CD4-positive, alpha-beta T cell treated with Interleukin-6 for 4 hours (primary cell): ENCODE data around the gene ABLIM1.

ENCODE experiments used
- DNase-seq: peaks from one replicate; pipeline ENCODE4 v3.0.0-alpha.2; 2020; ENCODE audit warnings: mixed read lengths

ABLIM1 gene

DNA sequence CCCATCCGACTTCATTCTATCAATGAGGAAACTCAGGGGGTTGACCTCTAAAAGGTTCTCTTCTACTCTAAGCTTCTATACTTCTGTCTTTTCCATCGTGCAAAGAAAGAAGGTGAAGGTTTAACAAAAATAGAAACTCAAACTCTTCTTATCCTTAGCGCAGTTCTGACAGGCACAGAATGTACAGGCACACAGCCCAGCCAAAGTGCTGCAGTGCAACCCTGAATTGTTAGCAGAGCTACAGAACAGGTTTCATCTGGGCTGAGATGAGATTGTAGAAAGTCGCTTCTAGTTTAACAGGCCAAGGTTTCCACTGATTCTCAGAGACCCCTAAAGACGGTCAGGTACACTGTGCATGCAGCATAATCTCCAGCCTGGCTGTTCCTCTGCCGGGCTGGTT, 174.5 kb downstream of the ABLIM1 start:
- DNase-seq: no peak

DNA sequence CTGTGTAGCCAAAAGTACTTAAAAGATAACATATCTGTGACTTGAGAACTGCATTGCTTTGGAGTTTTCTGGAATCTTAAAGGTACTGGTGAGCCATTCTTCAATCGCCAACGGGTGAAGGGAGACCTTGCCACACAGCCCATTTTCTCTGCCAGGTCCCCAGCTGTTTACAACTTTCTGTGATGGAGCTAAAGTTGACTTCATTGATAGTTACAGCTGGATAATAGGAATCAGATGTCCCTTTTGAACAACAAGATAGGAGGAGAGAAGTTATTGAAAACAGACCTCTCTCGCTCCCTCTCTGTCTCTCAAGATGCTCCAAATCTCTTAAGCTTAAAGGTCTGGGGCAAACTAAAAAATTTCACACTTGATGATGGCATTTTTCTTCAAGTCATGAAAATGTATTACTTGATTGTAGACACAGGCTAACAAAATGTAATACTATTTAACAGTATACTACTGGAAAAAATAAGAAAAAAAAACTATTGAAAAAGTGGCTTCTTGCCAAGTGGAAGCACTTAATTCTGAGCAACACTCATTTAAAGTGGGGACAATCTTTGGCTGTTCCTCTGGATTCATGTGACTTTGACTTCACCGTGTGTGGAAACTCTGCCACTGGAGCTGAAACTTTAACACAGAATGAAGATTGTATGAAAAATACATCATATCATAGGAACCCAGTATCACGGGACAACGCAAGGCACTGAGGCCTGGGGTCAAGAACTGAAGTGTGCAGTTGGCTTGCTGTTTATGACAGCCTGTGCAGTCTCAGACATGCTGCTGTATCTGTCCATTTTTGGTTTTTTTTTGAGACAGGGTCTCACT, 175.4 kb downstream of the ABLIM1 start:
- no peak for DNase-seq

DNA sequence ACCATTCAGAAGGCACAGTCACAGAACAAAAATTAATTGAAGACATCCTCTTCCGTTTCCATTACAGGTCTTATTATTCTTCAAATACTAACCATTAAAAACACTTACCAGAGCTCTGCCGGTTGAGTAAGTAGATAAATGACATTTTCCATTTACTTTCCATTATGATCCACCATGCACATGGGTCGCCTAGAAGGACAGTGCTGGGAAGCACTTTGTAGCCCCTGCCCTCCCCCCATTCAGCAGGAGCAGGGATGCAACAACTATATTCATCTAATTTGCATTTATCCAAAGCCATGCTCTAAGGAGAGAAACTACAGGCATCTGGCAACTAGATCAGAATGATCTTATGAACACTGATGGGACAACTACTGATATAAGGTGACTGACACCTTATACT, 177.0 kb downstream of the ABLIM1 start:
- no peak for DNase-seq

DNA sequence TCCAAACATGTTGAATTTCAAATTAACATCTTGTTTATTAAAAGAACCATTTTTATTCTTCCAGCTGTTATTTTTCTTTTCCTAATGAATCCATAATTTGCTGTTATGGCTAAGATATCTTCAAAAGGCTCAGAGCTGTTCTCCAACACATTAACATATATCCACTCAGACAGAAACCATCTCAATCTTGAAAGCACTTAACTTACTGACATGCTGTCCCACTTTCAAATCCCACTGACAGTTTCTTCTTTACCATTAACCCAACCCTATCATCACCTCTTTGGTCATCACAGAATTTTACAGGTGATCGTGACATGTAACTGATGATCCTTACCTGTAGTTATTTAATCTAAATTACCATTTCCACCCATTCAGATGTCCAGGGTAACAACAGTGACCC, 178.2 kb downstream of the ABLIM1 start:
- DNase-seq: no peak

DNA sequence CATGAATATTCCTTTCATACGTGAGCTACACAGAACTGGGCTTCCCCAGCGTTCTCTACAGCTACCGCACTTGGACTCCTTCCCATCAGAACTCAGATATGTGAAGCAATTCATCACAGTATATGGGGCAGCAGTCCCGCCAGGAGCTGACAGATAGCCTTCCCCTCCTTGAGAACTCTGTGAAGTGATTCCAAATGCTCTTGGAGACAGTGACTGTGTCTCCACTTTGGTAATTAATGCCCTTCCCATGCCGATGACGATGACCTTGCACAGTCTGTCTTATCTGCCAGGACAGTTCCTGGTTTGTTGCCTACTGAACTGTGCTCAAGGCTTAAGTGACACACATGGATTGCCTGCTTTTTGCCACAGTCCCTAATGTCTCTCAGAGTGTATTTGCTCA, 178.8 kb downstream of the ABLIM1 start:
- no peak for DNase-seq

DNA sequence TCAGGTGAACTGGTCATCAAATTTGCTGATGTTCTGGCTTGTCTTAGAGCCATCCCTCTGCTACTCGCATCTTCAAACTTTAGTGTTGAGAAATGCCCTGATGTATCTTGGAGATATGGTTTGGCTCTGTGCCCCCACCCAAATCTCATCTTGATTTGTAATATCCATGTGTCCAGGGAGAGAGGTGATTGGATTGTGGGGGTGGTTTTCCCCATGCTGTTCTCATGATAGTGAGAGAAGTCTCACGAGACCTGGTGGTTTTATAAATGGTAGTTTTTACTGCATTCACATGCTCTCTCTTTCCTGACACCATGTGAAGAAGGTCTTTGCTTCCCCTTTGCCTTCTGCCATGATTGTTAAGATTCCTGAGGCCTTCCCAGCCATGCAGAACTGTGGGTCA, 179.8 kb downstream of the ABLIM1 start:
- no peak for DNase-seq

DNA sequence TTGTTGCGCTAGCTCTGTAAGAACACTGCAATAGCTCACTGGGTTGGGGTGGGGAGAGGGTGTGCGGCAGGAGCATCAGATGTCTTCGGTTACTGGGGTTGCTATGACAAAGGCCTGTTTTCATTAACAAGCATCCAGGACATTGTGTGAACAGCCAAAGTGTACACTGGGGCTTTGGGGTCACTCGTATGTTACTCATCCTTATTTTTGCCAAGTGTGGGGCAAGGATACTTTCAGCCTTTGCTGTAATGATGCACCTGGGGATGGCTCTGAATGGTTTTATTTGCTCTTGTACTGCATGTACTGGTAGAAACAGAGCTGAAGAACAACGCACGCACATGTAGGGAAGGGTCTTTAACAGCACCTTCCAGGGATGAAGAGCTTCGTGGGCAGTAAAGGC, 180.8 kb downstream of the ABLIM1 start:
- DNase-seq: no peak

DNA sequence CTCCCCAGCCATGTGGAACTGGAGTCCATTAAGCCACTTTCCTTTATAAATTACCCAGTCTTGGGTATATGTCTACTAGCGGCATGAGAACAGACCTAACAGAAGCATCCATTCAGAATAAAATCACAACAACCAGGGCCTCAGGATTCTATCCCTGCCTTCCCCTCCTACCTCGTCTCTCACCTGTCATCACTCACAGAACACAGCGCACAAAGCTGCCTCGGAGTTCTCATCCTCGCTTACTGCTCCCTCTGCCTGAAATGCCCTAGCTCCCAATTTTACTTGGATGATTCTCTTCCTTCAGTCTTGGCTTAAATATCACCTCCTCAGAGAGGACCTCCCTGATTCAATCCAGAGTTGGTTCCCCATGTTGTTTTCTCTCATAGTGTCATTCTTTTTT, 183.1 kb downstream of the ABLIM1 start:
- DNase-seq: no peak

DNA sequence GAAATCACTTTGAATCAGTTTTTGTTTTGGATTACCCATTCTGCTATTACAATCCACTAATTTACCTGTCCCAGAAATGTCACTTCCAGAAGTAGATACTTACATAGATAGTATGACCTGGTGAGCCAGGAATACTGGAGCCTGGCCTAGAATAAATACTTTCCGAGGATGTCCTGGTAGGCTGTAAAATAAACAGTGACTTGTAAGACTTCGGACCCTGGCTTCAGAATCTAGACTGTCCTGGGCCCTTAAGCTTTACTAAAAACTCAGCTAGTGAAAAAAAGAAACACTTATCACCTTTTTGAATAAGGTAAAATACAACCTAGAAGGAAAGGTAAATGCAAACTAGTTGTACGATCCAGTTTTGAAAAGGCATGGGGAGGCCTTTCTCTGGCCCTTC, 184.3 kb downstream of the ABLIM1 start:
- DNase-seq: no peak

DNA sequence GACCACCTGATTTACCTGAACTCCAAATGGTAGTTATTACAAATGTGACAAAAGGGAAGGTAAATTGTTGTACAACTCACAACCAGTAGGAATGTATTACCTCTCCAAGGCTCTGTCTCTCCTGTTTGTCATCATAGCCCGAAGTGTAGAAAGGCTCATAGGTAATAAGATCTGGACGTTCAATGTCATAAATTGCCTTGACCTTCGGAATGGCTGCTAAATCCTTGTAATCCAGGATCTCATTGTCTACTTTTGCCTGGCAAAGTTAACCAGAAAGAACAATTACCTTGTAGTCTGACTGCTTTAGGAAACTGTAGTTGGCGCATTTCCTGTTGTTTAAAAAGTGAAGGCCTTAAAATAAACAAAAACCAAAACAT, 185.2 kb downstream of the ABLIM1 start:
- DNase-seq: no peak

DNA sequence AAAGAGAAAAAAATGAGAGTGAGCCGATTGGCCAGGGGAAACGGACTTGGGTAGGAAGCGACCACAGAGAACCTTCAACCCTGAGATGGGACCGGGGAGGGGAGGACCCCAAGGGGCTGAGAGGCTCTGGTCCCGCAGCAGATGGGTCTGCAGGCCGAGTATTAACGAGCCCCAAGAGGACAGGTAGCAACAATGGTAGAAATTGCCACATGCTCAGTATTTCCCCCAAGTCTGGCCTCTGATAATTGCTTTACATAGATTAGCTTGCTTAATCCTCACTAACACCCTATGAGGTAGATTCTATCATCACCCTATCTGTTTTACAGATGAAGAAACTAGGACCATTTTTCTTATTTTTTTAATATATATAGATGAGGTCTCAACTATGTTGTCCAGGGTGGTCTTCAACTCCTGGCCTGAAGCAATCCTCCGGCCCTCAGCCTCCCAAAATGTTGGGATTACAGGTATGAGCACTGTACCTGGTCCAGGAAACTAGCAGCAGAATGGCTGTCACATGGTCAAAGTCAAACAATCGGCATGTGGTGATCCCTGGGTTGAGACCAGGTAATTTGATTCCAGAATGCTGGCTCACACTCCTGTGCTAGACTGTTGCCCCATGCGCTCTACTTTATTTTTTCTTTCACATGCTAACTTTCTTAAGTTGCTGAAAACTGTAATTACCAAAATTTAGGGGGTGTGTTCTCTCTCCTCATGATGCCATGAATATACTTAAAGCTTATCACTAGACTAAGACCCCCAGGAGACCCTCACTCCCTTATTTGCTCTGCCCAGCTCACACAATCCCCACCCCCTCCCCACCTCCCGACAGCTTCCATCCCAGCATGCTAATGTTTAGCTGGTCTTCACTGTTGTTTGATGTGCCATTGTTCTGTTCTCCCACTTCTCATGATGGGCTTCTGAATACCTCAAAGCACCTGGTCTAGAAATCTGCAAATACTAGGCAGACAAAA, 185.9 kb downstream of the ABLIM1 start:
- no peak for DNase-seq

DNA sequence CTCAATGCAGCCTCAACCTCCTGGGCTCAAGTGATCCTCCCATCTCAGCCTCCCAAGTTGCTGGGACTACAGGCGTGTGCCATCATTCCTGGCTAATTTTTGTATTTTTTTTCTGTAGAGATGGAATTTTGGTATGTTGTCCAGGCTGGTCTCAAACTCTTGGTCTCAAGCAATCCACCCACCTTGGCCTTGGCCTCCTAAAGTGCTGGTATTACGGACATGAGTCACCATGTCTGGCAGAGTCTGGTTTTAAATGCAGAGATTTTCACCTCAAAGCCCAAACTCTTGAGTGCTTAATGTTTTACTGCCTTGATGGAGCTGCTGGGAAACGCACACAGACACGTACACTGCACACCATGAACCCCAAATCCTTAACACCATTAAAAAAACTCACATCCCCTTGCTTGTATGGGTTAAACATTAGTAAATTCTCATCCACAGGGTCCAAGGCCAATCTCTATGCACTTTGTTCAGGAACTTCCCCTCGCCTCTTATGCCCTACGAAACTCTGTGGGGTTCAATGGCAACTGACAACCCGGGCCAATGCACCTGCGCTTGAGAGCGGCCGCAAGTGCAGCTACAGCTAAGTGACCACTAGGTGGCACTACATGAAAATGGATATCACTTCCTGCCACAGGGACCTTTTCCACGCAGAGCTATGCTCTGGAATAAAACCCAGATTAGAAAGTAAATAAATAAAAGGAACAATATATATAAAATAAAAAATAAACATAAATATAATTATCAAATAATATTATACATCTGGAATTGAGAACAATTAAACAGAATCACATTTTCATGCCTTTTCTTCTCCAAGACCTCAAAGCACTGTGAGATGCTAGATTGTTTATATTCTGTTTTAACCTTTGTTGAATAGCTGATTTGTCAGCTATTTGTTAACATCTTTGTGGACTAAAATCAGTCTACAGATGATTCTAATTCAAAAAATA, 186.8 kb downstream of the ABLIM1 start:
- peak; percentile 74 for DNase-seq

DNA sequence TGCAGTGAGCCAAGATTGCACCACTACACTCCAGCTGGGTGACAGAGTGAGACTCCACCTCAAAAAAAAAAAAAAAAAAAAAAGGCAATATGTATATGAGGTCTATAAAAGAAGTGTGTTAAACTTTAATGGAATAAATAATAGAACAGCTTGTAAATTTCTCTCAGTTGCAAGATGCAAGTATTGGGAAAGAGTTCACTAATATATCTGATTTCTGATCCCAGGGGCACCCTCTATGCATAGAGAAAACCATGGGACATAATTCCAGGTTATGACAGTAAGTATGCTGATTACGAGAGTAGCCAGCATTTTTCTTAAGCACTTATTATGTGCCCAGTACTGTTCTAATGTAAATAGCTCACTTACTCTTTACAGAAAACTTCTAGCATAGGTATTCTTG, 187.7 kb downstream of the ABLIM1 start:
- no peak for DNase-seq

DNA sequence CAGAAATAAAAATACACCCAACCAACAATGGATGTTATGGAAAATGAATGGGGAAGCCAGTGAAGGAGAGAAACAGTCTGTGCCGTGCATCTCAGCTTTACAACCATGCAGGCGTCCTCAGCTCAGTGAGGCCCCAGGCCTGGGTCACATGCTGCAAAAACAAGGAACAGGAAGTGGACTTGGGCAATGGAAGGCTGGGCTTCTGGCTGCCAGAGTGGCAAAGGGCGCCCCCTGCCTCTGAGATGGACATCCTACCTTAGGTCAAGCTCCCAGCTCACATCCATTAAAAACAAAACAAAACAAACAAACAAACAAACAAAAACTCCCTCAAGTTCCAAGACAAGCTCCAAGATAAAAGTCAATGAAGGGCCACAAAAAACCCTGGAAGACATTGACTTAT, 199.1 kb downstream of the ABLIM1 start:
- DNase-seq: peak; percentile 9

DNA sequence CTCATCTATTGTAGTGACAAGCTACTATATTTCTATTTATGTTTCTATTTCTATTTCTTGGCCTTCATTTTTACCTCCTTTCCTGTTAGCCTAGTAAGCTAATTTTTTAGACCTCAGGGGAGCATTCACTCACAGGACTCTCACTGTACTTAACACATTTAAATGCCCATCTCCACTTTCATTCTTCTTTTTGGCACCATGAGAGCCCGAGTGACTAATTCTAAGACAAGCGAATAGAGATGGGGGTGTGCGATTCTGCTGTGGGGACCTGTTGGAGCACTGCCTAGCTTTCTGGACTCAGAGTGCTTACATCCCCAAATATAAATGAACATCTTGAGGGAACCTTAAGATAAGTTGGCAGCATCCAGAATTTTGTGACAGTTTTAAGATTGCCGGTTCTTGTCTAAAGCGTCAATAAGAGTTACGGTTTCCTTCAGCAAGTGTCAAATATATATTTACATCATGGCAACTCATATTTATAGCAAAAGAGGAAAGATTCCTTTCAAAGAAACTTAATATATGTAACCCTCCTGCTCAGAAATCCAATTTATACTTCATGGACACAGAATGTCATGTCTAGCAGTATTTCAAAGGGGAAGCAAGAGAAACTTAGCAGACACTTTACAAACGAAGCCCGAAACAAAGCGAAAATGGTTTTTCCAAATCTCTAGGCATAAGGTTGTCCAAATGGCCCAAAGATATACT, 199.7 kb downstream of the ABLIM1 start:
- DNase-seq: no peak

DNA sequence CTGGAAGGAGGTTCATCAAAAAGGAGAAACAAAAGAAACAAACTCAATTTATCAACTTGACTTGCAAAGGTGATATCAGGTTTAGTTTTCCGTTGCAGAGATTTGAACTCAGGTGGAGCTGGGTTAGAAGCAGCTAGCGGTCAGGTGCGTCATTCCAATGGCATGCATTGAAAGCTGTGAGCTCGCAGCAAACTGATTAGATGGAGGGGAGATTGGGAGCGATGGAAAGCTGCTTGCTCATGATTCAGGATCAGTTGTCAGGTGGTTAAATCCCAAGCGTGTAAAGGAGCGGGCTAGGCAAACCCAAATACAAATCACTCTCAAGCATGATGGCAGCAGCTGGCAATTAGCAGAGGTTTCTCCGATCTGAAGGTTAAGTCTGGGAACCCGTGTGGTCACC, 204.5 kb downstream of the ABLIM1 start:
- DNase-seq: no peak

DNA sequence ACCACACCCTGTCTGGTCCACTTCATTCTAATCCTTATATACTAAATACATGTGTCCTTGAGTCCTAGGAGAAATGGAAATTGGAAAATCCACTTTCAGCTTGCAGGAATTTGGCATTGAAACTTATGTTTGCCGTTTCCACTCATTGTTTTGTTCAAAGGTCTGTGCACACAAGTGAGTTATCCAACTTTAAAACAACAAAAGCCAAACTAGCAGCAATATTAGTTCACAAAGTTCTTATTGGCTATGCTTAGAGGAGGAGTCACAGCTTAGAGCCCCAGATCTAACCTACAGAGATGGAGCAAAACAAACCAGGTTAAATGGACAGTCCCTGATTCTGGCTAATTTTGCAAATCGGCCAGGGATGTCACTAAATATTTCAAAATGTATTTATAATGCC, 209.2 kb downstream of the ABLIM1 start:
- DNase-seq: no peak

DNA sequence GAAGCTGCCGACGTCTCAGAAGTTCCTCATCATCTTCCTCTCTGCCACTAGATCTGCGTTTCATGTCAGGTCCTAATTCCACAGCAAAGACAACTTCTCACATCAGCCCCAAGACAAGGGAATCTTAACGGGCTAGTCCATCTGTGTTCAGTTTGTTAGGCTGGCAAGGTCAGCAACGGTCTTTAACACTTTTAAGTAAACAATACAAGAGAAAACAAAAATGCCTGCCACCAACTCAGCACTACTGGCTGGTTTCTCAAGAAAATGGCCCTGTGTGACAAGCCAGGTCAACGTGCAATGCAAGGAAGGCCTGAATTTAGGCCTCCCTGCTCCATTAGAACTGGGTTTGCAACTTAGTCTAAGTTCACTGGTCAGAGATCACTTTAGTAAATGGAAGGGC, 212.7 kb downstream of the ABLIM1 start:
- no peak for DNase-seq

DNA sequence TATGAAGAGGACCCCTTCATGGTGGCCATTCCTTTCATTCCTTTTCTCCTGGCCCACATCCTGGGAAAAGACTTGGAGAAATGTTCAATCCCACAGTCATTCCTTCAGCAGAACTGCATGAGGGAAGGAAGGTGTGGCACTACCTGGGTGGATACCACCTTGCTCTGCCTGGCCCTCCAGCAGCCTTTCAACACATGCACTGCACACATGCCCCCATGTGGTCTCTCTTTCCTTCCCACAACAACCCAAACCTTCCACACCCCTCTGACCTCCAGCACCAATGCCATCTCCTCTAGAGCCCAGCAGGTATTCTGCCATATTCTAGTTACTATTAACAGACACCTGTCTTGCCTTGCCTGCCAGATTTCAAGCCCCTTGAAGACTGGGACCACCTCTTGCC, 213.3 kb downstream of the ABLIM1 start:
- no peak for DNase-seq

DNA sequence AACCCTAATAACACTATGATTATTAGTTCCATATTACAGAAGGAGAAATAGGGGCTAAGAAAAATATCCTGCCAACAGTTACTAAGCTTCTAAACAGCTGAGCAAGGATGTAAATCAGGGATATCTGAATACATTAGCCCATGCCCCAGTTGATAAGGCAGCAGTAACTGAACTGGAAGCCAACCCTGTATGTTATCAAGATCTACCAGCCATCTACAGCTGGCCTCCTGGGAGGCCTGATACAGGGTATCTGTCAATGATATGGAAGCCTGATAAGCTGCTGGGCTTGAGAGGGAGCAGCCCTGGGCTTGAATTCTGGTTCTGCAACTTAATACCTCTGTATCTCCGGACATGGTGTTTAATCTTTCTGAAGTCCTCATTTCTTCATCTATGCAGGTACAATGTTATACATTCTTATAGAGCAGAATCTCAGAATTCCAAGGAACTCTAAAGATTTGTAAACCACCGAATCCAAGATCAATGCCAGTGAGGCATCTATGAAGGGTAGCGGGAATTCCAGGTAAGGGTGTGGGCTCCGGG, 215.9 kb downstream of the ABLIM1 start:
- DNase-seq: no peak

DNA sequence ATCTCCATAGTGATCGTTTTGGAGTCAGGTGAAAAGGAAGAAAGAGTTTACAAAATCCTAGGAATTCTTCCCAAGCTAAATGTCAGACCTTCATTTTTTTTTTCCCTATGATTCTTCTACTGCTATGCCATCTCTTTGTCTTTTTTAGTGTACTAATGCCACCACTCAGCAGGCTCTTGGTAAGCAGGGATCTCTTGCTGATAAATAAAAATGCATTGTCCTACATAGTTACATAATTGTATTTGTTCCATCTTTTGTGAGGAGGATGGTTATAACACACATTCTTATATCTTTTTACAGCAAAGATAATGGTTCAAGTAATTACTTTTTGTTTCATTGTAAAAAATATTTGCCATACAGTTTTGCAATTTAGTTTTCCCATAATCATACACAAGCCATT, 217.0 kb downstream of the ABLIM1 start:
- DNase-seq: no peak
